Measurements from ENCODE around the gene PTPRK.

The PTPRK gene

DNA sequence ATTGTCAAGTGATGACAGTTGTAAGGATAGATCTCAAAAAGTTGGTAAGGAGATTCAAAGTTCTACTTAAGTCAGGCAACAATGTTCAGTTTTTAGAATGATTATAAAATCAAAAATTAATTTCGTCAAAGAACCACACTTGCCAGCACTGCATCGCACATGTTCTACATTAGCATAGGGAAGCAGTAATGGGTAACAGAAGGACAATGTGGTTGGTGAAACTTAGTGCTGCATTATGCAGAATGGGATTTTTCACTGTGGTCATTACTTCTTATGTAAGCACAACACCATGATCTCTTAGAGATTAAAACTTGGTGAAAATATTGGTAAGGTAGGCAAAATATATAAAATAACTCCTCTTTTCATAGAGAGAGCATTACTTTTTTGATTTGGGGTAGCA is 445.8 kb downstream of the PTPRK start:
- Histone ChIP-seq H3K27ac (ENCODE audit: low read depth, low read length) (no peak overlapping the region), H3K9me3 (ENCODE audit: low read length) (no peaks in the 10 kb centered on the region), H3K27me3 (ENCODE audit: control insufficient read depth in 1 of 2, insufficient read depth in 2 of 2, low read length in 2 of 2) (no peaks in the 10 kb centered on the region), H3K4me1 (ENCODE audit: insufficient read depth, low read length) (no peaks in the 10 kb centered on the region), H3K4me3 (ENCODE audit: low read depth in 1 of 2, low read length in 2 of 2) (no peak overlapping the region), H3K9ac (ENCODE audit: low read length) (no peak overlapping the region), H3K36me3 (ENCODE audit: insufficient read depth, low read length) (no peaks in the 10 kb centered on the region)

DNA sequence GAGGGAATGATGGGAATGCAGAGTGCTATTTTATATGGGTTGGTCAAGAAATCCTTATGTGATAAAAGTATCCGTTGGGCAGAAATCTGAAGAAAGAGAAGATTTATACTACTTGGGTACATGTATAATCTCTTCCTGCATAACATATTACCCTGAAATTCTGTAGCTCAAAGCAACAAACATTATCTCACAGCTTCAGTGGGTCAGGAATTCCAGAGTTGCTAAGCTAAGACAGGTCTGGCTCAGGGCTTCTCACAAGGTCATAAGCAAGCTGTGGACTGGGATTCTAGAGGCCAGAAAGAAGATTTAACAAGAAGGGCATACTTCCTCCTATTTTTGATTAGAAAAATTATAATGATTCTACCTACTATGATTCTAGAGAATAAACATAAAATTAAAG is 447.0 kb downstream of the PTPRK start:
- Histone ChIP-seq H3K27ac (ENCODE audit: low read depth, low read length) (no peak overlapping the region), H3K4me1 (ENCODE audit: insufficient read depth, low read length) (no peaks in the 10 kb centered on the region), H3K9me3 (ENCODE audit: low read length) (no peaks in the 10 kb centered on the region), H3K4me3 (ENCODE audit: low read depth in 1 of 2, low read length in 2 of 2) (no peak overlapping the region), H3K36me3 (ENCODE audit: insufficient read depth, low read length) (no peaks in the 10 kb centered on the region), H3K27me3 (ENCODE audit: control insufficient read depth in 1 of 2, insufficient read depth in 2 of 2, low read length in 2 of 2) (no peaks in the 10 kb centered on the region), H3K9ac (ENCODE audit: low read length) (no peak overlapping the region)

DNA sequence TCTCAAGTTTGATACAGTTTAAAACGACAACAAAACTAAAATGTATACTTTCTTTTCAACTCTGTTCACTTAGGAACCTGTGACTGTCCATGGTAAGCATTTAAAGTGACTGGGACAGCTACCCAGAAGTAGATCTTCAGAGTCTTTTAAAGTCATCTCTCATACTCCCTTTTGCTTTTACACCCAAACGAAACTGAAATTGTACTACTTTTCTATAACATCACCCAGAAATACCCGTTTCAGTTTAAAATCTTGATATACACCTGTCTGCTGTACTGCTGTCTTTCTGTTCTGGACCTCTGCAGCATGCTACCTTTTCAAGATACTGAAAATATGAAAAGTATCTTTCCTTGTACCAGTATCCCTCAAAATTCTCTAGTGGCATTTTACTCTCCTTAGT is 449.2 kb downstream of the PTPRK start:
- no peaks in the 10 kb centered on the region for H3K36me3 ChIP-seq (ENCODE audit: insufficient read depth, low read length)
- no peak overlapping the region for H3K27ac ChIP-seq (ENCODE audit: low read depth, low read length)
- H3K4me1 ChIP-seq (ENCODE audit: insufficient read depth, low read length), result no peaks in the 10 kb centered on the region
- no peaks in the 10 kb centered on the region for H3K27me3 ChIP-seq (ENCODE audit: control insufficient read depth in 1 of 2, insufficient read depth in 2 of 2, low read length in 2 of 2)
- no peak overlapping the region for H3K9ac ChIP-seq (ENCODE audit: low read length)
- H3K4me3 ChIP-seq (ENCODE audit: low read depth in 1 of 2, low read length in 2 of 2), result no peak overlapping the region
- no peaks in the 10 kb centered on the region for H3K9me3 ChIP-seq (ENCODE audit: low read length)

DNA sequence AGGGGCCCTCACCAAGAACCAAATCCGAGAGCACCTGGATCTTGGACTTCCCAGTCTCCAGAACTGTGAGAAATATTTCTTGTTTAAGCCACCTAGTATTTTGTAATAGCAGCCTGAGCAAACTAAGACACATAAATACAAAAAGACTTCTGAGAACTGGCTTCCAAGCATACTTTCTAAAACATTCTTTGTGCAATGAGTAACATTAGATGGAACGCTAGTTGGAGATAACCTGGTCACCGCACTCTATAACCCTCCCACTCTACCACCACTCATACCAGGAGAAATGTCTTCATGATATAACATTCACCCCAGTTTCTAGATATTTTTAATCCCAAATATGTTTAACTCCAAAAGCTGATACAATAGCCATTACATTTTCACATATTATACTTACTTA is 450.0 kb downstream of the PTPRK start:
- no peak overlapping the region for H3K27ac ChIP-seq (ENCODE audit: low read depth, low read length)
- H3K9me3 ChIP-seq (ENCODE audit: low read length), result no peaks in the 10 kb centered on the region

DNA sequence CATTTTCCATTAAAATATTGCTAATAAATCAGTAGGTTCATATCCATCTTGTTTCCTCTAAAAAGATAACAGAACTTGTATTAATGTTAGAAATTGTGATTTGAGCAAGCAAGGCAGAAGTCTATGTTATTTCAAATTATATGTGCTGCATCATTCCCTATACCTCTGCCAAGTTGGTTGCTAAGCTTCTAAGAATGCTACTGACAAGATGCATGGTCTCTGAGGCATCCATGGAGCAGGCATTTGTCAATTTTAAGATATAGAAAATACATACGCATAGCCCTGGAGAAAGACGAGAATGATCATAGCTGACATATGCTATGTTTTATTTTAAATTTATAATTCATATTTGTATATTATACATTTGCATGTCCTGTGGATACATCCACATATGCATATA is 451.2 kb downstream of the PTPRK start:
- no peak overlapping the region for H3K9ac ChIP-seq (ENCODE audit: low read length)
- H3K4me3 ChIP-seq (ENCODE audit: low read depth in 1 of 2, low read length in 2 of 2), result no peak overlapping the region
- H3K9me3 ChIP-seq (ENCODE audit: low read length), result no peaks in the 10 kb centered on the region
- H3K36me3 ChIP-seq (ENCODE audit: insufficient read depth, low read length), result no peaks in the 10 kb centered on the region
- H3K4me1 ChIP-seq (ENCODE audit: insufficient read depth, low read length), result no peaks in the 10 kb centered on the region
- H3K27ac ChIP-seq (ENCODE audit: low read depth, low read length), result no peak overlapping the region
- no peaks in the 10 kb centered on the region for H3K27me3 ChIP-seq (ENCODE audit: control insufficient read depth in 1 of 2, insufficient read depth in 2 of 2, low read length in 2 of 2)

More for the DNA sequence above, 450.0 kb downstream of the PTPRK start:
- H3K27me3 ChIP-seq (ENCODE audit: control insufficient read depth in 1 of 2, insufficient read depth in 2 of 2, low read length in 2 of 2), result no peaks in the 10 kb centered on the region
- no peaks in the 10 kb centered on the region for H3K4me1 ChIP-seq (ENCODE audit: insufficient read depth, low read length)
- H3K9ac ChIP-seq (ENCODE audit: low read length), result no peak overlapping the region
- no peaks in the 10 kb centered on the region for H3K36me3 ChIP-seq (ENCODE audit: insufficient read depth, low read length)
- H3K4me3 ChIP-seq (ENCODE audit: low read depth in 1 of 2, low read length in 2 of 2), result no peak overlapping the region

DNA sequence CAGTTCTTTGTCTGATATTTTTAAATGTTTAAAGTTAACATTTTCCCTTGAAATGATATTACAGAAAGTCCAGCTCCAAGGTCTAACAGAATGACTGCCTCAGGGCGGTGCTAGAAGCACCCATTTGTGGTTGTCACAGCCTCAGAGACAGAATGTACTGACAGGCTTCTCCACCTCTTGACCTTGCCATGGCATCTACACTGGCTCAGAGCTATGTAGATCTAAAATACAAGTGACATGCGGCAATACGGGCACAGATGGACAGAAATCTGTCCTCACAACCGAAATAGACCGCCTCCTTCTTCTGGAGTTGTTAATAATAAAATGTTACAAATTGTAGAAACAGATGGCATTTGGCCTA is 452.3 kb downstream of the PTPRK start:
- Histone ChIP-seq H3K27ac (ENCODE audit: low read depth, low read length) (no peak overlapping the region), H3K4me3 (ENCODE audit: low read depth in 1 of 2, low read length in 2 of 2) (no peak overlapping the region), H3K4me1 (ENCODE audit: insufficient read depth, low read length) (no peaks in the 10 kb centered on the region), H3K9ac (ENCODE audit: low read length) (no peak overlapping the region), H3K36me3 (ENCODE audit: insufficient read depth, low read length) (no peaks in the 10 kb centered on the region), H3K9me3 (ENCODE audit: low read length) (no peaks in the 10 kb centered on the region), H3K27me3 (ENCODE audit: control insufficient read depth in 1 of 2, insufficient read depth in 2 of 2, low read length in 2 of 2) (no peaks in the 10 kb centered on the region)

DNA sequence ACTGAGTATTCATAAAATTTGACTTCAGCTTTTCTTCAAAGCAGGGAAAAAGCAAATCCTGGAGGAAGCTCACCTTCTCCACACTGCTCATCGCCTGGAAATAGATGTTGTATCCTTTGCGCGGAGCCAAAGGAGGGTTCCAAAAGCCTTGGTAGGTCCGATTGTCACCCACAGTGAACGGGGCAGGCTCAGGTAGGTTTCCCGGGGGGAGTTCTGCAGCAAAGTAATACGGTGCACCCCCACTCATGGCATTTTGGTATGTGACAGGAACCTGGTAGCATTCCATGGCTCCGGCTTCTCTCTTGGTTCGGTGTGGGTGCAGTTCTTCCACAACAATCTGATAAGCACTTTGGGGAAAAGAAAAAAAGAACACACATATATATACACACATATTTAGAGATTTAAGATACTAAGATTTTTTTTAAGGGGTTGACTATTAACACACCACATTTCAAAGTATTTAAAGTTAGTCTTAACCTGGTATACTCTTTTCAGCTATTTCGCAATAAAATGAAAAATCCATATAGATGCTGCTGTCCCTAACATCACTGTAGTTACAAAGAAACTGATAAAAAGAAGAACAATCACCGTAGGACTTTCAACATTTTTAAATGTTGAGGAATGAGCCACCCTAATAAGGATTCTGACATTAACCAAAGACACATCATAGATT is 452.8 kb downstream of the PTPRK start:
- Histone ChIP-seq H3K4me1 (ENCODE audit: insufficient read depth, low read length) (no peaks in the 10 kb centered on the region), H3K27me3 (ENCODE audit: control insufficient read depth in 1 of 2, insufficient read depth in 2 of 2, low read length in 2 of 2) (no peaks in the 10 kb centered on the region), H3K9me3 (ENCODE audit: low read length) (no peaks in the 10 kb centered on the region), H3K9ac (ENCODE audit: low read length) (no peak overlapping the region), H3K36me3 (ENCODE audit: insufficient read depth, low read length) (no peaks in the 10 kb centered on the region), H3K27ac (ENCODE audit: low read depth, low read length) (no peak overlapping the region), H3K4me3 (ENCODE audit: low read depth in 1 of 2, low read length in 2 of 2) (no peak overlapping the region)

DNA sequence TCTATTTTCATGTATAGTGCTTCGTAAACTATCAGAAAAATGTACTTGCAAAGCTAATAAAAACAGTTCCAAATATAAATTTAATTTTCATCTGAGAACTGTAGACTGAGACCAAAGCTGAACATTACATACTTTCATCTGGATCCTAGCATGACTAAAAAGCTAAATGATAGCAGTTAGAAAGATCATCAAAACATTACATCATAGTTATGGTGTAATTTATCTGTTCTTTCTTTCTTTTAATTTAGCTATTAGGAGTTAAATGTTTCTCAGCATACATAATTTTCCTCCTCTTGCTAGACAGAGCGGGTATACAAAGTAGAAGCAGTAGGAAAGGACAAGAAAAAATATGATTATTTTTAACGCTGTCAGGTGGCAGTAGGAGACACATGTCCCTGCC is 455.3 kb downstream of the PTPRK start:
- Histone ChIP-seq H3K9me3 (ENCODE audit: low read length) (no peaks in the 10 kb centered on the region), H3K4me3 (ENCODE audit: low read depth in 1 of 2, low read length in 2 of 2) (no peak overlapping the region), H3K36me3 (ENCODE audit: insufficient read depth, low read length) (no peaks in the 10 kb centered on the region), H3K9ac (ENCODE audit: low read length) (no peak overlapping the region), H3K4me1 (ENCODE audit: insufficient read depth, low read length) (no peaks in the 10 kb centered on the region), H3K27ac (ENCODE audit: low read depth, low read length) (no peak overlapping the region), H3K27me3 (ENCODE audit: control insufficient read depth in 1 of 2, insufficient read depth in 2 of 2, low read length in 2 of 2) (no peaks in the 10 kb centered on the region)

DNA sequence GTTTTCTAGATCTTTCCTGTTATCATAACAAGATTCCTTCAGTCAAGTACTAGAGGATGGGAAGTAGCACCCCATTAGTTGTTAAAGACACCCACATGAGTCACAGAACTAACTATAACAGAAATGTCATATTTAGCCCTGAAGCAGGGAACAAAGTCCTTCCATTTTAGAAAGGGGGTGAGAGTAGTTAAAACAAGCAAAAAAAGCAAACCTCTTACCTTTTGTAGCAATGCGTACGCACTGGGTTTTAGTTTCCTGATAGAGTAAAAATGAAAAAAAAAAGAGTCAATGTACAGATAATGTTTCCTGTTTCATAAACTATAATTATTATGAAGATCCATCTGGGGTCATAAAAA is 455.9 kb downstream of the PTPRK start:
- Histone ChIP-seq H3K27ac (ENCODE audit: low read depth, low read length) (no peak overlapping the region), H3K9me3 (ENCODE audit: low read length) (no peaks in the 10 kb centered on the region), H3K4me1 (ENCODE audit: insufficient read depth, low read length) (no peaks in the 10 kb centered on the region), H3K27me3 (ENCODE audit: control insufficient read depth in 1 of 2, insufficient read depth in 2 of 2, low read length in 2 of 2) (no peaks in the 10 kb centered on the region), H3K9ac (ENCODE audit: low read length) (no peak overlapping the region), H3K4me3 (ENCODE audit: low read depth in 1 of 2, low read length in 2 of 2) (no peak overlapping the region), H3K36me3 (ENCODE audit: insufficient read depth, low read length) (no peaks in the 10 kb centered on the region)

DNA sequence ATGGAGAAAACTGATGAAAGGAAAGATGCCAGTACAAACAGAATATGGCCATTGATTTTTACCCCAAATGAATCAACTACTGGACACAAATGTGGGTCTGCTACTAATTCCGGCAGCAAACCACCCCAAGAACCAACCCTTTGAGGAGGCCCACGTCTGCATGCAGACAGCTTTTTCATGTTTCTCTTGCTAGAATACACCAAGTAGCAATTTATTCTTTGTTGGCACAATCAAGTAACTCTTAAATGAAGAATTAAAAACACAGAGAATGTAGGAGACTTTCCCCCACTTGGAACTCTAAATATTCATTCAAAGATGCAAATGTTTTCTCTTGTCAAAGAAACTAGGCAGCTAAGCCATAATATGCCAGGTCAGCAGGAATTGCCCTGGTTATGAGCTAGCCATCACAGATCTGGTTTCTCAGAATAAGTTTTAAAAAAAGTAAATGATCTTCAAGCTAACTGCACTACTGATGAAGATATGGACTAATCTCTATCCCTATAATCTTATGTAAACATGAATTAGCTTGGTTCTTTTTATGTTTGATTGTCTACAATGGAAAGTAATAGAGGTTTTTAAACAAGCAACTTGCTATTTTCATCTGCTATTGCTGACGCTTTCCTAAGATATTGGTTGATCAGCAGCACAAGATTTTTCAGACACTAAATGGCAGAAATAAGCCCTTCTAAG is 456.4 kb downstream of the PTPRK start:
- Histone ChIP-seq H3K9ac (ENCODE audit: low read length) (no peak overlapping the region), H3K4me3 (ENCODE audit: low read depth in 1 of 2, low read length in 2 of 2) (no peak overlapping the region), H3K36me3 (ENCODE audit: insufficient read depth, low read length) (no peaks in the 10 kb centered on the region), H3K27ac (ENCODE audit: low read depth, low read length) (no peak overlapping the region), H3K9me3 (ENCODE audit: low read length) (no peaks in the 10 kb centered on the region), H3K4me1 (ENCODE audit: insufficient read depth, low read length) (no peaks in the 10 kb centered on the region), H3K27me3 (ENCODE audit: control insufficient read depth in 1 of 2, insufficient read depth in 2 of 2, low read length in 2 of 2) (no peaks in the 10 kb centered on the region)

DNA sequence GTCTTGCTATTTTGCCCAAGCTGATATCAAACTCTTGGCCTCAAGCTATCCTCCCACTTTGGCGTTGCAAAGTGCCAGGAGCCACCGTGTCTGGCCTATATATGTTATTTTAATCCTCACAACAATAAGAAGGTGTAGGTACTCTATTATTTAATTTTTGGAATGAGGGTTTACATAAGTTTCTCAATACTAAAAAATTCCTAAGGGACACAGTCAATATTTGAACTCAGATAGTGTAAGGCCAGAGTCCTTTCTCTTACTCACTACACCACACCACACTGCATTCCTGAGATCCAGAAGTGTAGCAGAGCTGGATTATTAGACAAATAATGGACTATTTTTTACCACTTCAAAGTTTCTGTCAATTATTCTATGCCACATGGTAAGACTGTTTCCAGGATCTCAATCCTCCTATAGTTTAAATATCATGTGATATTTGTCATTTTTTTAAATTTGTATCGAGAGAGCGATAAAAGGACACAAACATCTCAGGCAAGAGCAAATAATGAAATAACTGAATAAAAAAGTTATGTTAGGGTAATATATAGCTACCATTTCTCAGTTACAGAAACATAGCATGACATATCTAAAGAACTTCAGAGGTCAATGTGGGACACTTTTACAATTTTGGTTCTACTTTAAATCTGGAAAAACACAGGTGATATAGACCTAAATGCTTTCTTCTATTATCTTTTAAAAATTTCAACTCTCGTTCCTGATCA is 457.4 kb downstream of the PTPRK start:
- Histone ChIP-seq H3K27me3 (ENCODE audit: control insufficient read depth in 1 of 2, insufficient read depth in 2 of 2, low read length in 2 of 2) (no peaks in the 10 kb centered on the region), H3K36me3 (ENCODE audit: insufficient read depth, low read length) (no peaks in the 10 kb centered on the region), H3K9ac (ENCODE audit: low read length) (no peak overlapping the region), H3K27ac (ENCODE audit: low read depth, low read length) (no peak overlapping the region), H3K4me1 (ENCODE audit: insufficient read depth, low read length) (no peaks in the 10 kb centered on the region), H3K9me3 (ENCODE audit: low read length) (no peaks in the 10 kb centered on the region), H3K4me3 (ENCODE audit: low read depth in 1 of 2, low read length in 2 of 2) (no peak overlapping the region)

DNA sequence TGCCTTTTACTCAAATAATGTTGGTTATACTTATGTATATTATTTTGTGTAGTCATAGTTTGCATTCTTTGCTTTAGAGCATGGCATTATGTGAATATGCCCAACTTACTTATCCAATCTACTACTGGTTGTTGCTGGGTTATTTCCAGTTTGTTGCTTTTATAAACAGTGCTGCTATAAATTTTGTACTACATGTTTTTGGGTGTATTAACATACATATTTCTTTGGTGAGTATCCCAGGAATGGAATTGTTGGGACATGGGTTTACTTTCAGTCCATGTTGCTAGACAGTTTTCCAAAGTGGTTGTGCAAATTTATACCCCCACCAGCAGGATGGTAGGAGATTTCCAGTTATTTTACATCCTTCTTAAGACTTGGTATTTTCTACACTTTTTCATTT is 462.5 kb downstream of the PTPRK start:
- Histone ChIP-seq H3K27me3 (ENCODE audit: control insufficient read depth in 1 of 2, insufficient read depth in 2 of 2, low read length in 2 of 2) (no peaks in the 10 kb centered on the region), H3K4me3 (ENCODE audit: low read depth in 1 of 2, low read length in 2 of 2) (no peak overlapping the region), H3K9me3 (ENCODE audit: low read length) (no peaks in the 10 kb centered on the region), H3K4me1 (ENCODE audit: insufficient read depth, low read length) (no peaks in the 10 kb centered on the region), H3K36me3 (ENCODE audit: insufficient read depth, low read length) (peaks cover 5% of the 10 kb centered on the region), H3K27ac (ENCODE audit: low read depth, low read length) (no peak overlapping the region), H3K9ac (ENCODE audit: low read length) (no peak overlapping the region)
